Common myeloid progenitor, CD34-positive (primary cell): ENCODE measurements around the gene ABCC5.

Experiments
- CTCF ChIA-PET: fragments of 350-600 bp; sonication (Branson Sonifier 250); formaldehyde crosslinking; loops from one replicate; lab custom pipeline; 2021; ENCODE audit warnings: antibody characterized with exemption; lab: Charles Lee
- POLR2A ChIA-PET: fragments of 350-600 bp; sonication (Branson Sonifier 250); formaldehyde crosslinking; loops from one replicate; lab custom pipeline; 2021; ENCODE audit warnings: antibody characterized with exemption; lab: Charles Lee
- DNase-seq, 3 donors: peaks; one replicate each; pipeline versions ENCODE4 v3.0.0 to v3.0.0-alpha.2; 2013
- H3K27ac ChIP-seq, 2 experiments: 1 replicate in 1 of 2; 2 replicates in 1 of 2; pipeline ENCODE4 v1.7.0; 2013; ENCODE audit warnings: inconsistent platforms in 2 of 2, low read length in 2 of 2, mild to moderate bottlenecking in 2 of 2, low read depth in 1 of 2, moderate library complexity in 1 of 2; ENCODE audit not compliant: severe bottlenecking in 2 of 2, insufficient read depth in 1 of 2, poor library complexity in 1 of 2
- H3K27me3 ChIP-seq, 5 experiments: replicated peaks in 2 of 5; 1 replicate in 3 of 5; 2 replicates in 2 of 5; pipeline versions ENCODE4 v1.6.1 to v1.7.0; 2013; ENCODE audit warnings: low read length in 4 of 5, mild to moderate bottlenecking in 2 of 5, moderate library complexity in 2 of 5, inconsistent platforms in 1 of 5; ENCODE audit not compliant: insufficient read depth in 5 of 5, control insufficient read depth in 4 of 5
- H3K36me3 ChIP-seq, 4 experiments: 1 replicate in 2 of 4; 2 replicates in 2 of 4; pipeline versions ENCODE4 v1.6.1 to v1.7.0; 2013; ENCODE audit warnings: low read length in 3 of 4, control low read depth in 1 of 4, mild to moderate bottlenecking in 1 of 4; ENCODE audit not compliant: control insufficient read depth in 4 of 4, insufficient read depth in 4 of 4
- H3K4me1 ChIP-seq, 4 experiments: 1 replicate in 3 of 4; 2 replicates in 1 of 4; pipeline versions ENCODE4 v1.6.1 to v1.7.1; 2013; ENCODE audit warnings: low read length in 3 of 4, mild to moderate bottlenecking in 3 of 4, control low read depth in 1 of 4, inconsistent platforms in 1 of 4, moderate library complexity in 1 of 4; ENCODE audit not compliant: control insufficient read depth in 4 of 4, insufficient read depth in 4 of 4; ENCODE audit errors: control extremely low read depth in 1 of 4
- H3K4me3 ChIP-seq, 7 experiments: 1 replicate in 4 of 7; 2 replicates in 3 of 7; pipeline versions ENCODE4 v1.5.1 to v1.7.0; 2013; ENCODE audit warnings: mild to moderate bottlenecking in 7 of 7, low read length in 6 of 7, moderate library complexity in 6 of 7, inconsistent platforms in 2 of 7, low read depth in 2 of 7, control low read depth in 1 of 7; ENCODE audit not compliant: insufficient read depth in 4 of 7, control insufficient read depth in 1 of 7; ENCODE audit errors: extremely low read depth in 1 of 7
- H3K9me3 ChIP-seq, 5 experiments: 1 replicate in 4 of 5; 2 replicates in 1 of 5; pipeline versions ENCODE4 v1.6.1 to v1.7.1; 2013; ENCODE audit warnings: low read length in 4 of 5, mild to moderate bottlenecking in 2 of 5, inconsistent platforms in 1 of 5, low read depth in 1 of 5, moderate library complexity in 1 of 5; ENCODE audit not compliant: control insufficient read depth in 4 of 5, insufficient read depth in 2 of 5; ENCODE audit errors: control extremely low read depth in 1 of 5
- WGBS: methylation state at CpG from one replicate; pipeline ENCODE4 v1.1.5; 2013; ENCODE audit not compliant: insufficient coverage; 5-methylcytosine and 5-hydroxymethylcytosine counted together

ABCC5 gene

GRCh38 chr3:183911763-183912506 lies 105.7 kb downstream of the ABCC5 start:
- no peak overlapping the region for H3K4me3 ChIP-seq
- ChIA-PET POLR2A (no interaction called here), CTCF (interaction anchor here (1.2 to 1.5 kb wide), 4 partner anchors 16 to 95 kb away, joined by 3 to 4 read pairs (median 4); no protein-coding TSS in a partner anchor)
- H3K27ac ChIP-seq: no peak overlapping the region
- 95% methylated on average over 7 of the region's 8 CpGs for WGBS
- no peak for DNase-seq
- no peaks in the 10 kb centered on the region for H3K36me3 ChIP-seq
- H3K4me1 ChIP-seq: no peaks in the 10 kb centered on the region
- H3K27me3 ChIP-seq: peaks cover 0 to 4% (median 0%) of the 10 kb centered on the region in 5 experiments
- H3K9me3 ChIP-seq: no peaks in the 10 kb centered on the region

GRCh38 chr3:183911087-183911486 lies 106.6 kb downstream of the ABCC5 start:
- Histone ChIP-seq H3K4me1 (no peaks in the 10 kb centered on the region), H3K27me3 (peaks cover 0 to 4% (median 0%) of the 10 kb centered on the region in 5 experiments), H3K9me3 (no peaks in the 10 kb centered on the region), H3K36me3 (no peaks in the 10 kb centered on the region), H3K4me3 (no peak overlapping the region), H3K27ac (no peak overlapping the region)
- no peak for DNase-seq
- POLR2A ChIA-PET: no interaction called here
- 93% methylated on average over 5 of the region's 6 CpGs for WGBS
- CTCF ChIA-PET: interaction anchor here (1.5 kb wide), 3 partner anchors 21 to 96 kb away, joined by 3 to 4 read pairs (median 4); no protein-coding TSS in a partner anchor

GRCh38 chr3:183909030-183909600 lies 108.6 kb downstream of the ABCC5 start:
- Histone ChIP-seq H3K4me1 (no peaks in the 10 kb centered on the region), H3K9me3 (no peaks in the 10 kb centered on the region), H3K27me3 (peaks cover 0 to 4% (median 0%) of the 10 kb centered on the region in 5 experiments), H3K36me3 (no peaks in the 10 kb centered on the region), H3K27ac (no peak overlapping the region), H3K4me3 (no peak overlapping the region)
- POLR2A ChIA-PET: no interaction called here
- no peak for DNase-seq
- WGBS: 97% methylated on average over 12 of the region's 14 CpGs
- CTCF ChIA-PET: interaction anchor here (0.7 to 2.2 kb wide), 3 partner anchors 9 to 14 kb away, joined by 3 to 11 read pairs (median 4); no protein-coding TSS in a partner anchor

GRCh38 chr3:183907911-183908331 lies 109.8 kb downstream of the ABCC5 start:
- Histone ChIP-seq H3K36me3 (no peaks in the 10 kb centered on the region), H3K9me3 (no peaks in the 10 kb centered on the region), H3K27ac (no peak overlapping the region), H3K27me3 (peaks cover 0 to 4% (median 0%) of the 10 kb centered on the region in 5 experiments), H3K4me1 (no peaks in the 10 kb centered on the region), H3K4me3 (no peak overlapping the region)
- 92% methylated on average over 10 of the region's 16 CpGs for WGBS
- DNase-seq: peak in 1 of 3 donors; percentile 18
- ChIA-PET CTCF (interaction anchor here (0.7 to 2.2 kb wide), 5 partner anchors 10 to 546 kb away, joined by 3 to 11 read pairs (median 4); no protein-coding TSS in a partner anchor), POLR2A (no interaction called here)

- ChIA-PET POLR2A (no interaction called here), CTCF (interaction anchor here (1.0 to 2.2 kb wide), 3 partner anchors 9 to 13 kb away, joined by 3 to 11 read pairs (median 5); no protein-coding TSS in a partner anchor)
- DNase-seq: no peak
- no peaks in the 10 kb centered on the region for H3K9me3 ChIP-seq
- H3K36me3 ChIP-seq: no peaks in the 10 kb centered on the region
- H3K27ac ChIP-seq: no peak overlapping the region
- 40% methylated on average over 4 of the region's 6 CpGs for WGBS
- no peaks in the 10 kb centered on the region for H3K4me1 ChIP-seq
- H3K27me3 ChIP-seq: peaks cover 0 to 4% (median 0%) of the 10 kb centered on the region in 5 experiments
- no peak overlapping the region for H3K4me3 ChIP-seq
Observed at GRCh38 chr3:183907176-183907575, 110.5 kb downstream of the ABCC5 start.

- POLR2A ChIA-PET: no interaction called here
- DNase-seq: no peak
- 92% methylated on average over 7 of the region's 13 CpGs for WGBS
- CTCF ChIA-PET: interaction anchor here (0.6 to 1.1 kb wide), 3 partner anchors 11 to 100 kb away, joined by 3 read pairs; no protein-coding TSS in a partner anchor
- no peaks in the 10 kb centered on the region for H3K4me1 ChIP-seq
- no peak overlapping the region for H3K4me3 ChIP-seq
- no peaks in the 10 kb centered on the region for H3K9me3 ChIP-seq
- no peaks in the 10 kb centered on the region for H3K36me3 ChIP-seq
- H3K27ac ChIP-seq: no peak overlapping the region
- H3K27me3 ChIP-seq: peaks cover 0 to 4% (median 0%) of the 10 kb centered on the region in 5 experiments
Observed at GRCh38 chr3:183906234-183906921, 111.3 kb downstream of the ABCC5 start.
